ENCODE measurements around the gene NIPSNAP2.

The NIPSNAP2 gene

DNA sequence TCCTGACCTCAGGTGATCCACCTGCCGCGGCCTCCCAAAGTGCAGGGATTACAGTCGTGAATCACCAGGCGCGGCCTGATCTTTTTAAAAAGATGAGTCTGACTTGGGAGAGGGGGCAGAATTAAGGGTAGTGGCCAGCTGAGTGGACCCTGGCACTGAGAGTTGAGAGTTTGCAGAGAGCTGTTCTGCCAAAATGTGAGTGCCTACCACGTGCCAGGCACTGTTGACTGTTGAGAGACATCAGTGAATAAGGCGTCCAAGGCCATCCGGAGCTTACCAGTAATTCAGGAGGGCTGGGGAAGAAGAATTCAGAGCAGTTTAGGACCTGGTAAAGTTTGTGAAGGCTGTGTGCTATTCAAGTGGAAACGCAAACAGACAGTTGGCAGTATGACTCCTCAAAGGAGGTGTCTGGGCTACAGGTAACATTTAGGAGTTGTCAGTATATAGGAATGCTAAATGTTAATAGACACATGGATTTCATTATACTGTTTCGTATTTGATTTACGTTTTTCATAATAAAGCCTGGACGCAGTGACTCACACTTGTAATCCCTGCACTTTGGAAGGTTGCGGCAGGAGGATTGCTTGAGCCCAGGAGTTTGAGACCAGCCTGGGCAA lies 1.5 kb downstream of the NIPSNAP2 start:
- H3K4me3 ChIP-seq (ENCODE audit: control insufficient read depth, low read depth, low read length): no peak overlapping the region
- DNase-seq (ENCODE audit: low read depth): peak; percentile 46
- TF ChIP-seq, protein P1, sequence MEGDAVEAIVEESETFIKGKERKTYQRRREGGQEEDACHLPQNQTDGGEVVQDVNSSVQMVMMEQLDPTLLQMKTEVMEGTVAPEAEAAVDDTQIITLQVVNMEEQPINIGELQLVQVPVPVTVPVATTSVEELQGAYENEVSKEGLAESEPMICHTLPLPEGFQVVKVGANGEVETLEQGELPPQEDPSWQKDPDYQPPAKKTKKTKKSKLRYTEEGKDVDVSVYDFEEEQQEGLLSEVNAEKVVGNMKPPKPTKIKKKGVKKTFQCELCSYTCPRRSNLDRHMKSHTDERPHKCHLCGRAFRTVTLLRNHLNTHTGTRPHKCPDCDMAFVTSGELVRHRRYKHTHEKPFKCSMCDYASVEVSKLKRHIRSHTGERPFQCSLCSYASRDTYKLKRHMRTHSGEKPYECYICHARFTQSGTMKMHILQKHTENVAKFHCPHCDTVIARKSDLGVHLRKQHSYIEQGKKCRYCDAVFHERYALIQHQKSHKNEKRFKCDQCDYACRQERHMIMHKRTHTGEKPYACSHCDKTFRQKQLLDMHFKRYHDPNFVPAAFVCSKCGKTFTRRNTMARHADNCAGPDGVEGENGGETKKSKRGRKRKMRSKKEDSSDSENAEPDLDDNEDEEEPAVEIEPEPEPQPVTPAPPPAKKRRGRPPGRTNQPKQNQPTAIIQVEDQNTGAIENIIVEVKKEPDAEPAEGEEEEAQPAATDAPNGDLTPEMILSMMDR (IDR thresholded peaks at IDR 0.05; ENCODE audit: control insufficient read depth, insufficient read depth, low read depth, low read length, missing control alignments): no peak

DNA sequence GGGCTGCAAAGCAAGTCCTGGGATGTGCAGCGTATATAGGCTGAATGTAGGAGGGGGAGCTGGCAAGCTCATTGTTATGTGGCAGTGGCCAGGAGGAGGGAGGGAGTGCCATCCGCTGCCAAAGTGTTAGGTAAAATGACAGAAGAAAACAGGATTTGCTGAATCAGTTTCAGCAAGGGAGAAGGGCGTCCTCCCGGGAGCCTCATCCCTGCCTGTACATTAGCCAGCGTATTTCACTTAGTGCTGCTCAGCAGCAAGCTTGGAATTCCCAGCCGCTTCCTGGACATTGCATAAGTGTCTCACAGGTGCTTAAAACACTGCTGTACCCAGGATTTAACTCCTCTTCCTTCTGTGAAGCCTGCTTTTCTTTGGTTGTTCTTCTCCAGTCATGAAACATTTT lies 2.5 kb downstream of the NIPSNAP2 start:
- DNase-seq (ENCODE audit: low read depth): no peak

DNA sequence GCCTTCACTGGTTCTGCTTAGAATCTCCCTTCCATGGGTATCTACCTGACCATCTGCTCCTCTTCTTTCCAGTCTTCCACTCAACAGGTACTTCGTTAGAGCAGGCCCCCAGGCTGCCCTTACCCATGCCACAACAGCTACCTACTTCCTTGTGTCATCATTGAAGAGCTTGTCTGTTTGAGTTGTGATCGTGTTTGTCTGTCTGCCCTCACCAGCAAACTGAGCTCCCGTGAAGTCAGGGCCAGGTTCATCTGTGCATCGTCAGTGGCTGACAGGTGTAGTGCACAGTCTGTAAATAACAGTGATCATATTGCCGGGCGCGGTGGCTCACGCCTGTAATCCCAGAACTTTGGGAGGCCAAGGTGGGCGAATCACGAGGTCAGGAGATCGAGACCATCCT lies 5.0 kb downstream of the NIPSNAP2 start:
- DNase-seq (ENCODE audit: low read depth): no peak
- TF ChIP-seq, protein P1 (IDR thresholded peaks at IDR 0.05; ENCODE audit: control insufficient read depth, insufficient read depth, low read depth, low read length, missing control alignments): no peak
- H3K4me3 ChIP-seq (ENCODE audit: control insufficient read depth, low read depth, low read length): no peak overlapping the region

More for the DNA sequence above, 2.5 kb downstream of the NIPSNAP2 start:
- TF ChIP-seq, protein P1 (IDR thresholded peaks at IDR 0.05; ENCODE audit: control insufficient read depth, insufficient read depth, low read depth, low read length, missing control alignments): no peak
- H3K4me3 ChIP-seq (ENCODE audit: control insufficient read depth, low read depth, low read length): no peak overlapping the region

DNA sequence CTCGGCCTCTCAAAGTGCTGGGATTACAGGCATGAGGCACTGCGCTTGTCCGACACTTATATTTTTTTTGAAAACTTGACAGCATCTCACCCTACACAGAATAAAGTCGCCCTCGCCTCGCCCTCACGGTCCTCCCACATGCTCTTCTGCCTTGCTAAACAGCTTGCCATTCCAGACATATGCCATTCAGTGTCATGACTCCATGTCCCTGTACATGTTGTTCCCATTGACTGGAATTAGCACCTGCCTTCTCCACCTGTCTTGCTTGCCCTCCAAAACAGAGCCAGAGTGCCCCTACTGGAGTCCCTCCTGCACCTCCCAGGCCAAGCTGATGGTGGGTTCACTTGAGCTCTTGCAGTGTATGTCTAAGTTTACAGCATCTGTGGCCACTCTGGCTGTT lies 6.2 kb downstream of the NIPSNAP2 start:
- H3K4me3 ChIP-seq (ENCODE audit: control insufficient read depth, low read depth, low read length): no peak overlapping the region
- TF ChIP-seq, protein P1 (IDR thresholded peaks at IDR 0.05; ENCODE audit: control insufficient read depth, insufficient read depth, low read depth, low read length, missing control alignments): no peak
- no peak for DNase-seq (ENCODE audit: low read depth)

DNA sequence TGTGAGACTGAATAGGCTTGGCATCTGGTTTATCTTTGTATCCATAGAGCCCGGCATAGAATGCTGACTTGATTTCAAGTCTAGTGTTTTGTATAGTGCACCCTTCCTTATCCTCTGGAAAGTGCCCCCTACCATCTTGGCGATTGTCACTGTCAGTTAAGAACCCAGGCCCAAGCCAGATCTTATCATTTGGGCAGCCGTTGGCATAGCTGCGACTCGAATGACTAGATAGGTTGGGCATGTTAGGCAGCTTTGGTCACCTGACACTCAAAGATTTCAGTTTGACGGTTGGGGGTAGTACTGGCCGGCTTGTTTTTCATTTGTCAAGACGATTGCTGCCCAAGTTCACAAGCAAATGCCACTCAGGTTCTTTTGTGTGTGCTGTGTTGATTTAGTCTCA lies 6.6 kb downstream of the NIPSNAP2 start:
- H3K4me3 ChIP-seq (ENCODE audit: control insufficient read depth, low read depth, low read length): no peak overlapping the region
- TF ChIP-seq, protein P1 (IDR thresholded peaks at IDR 0.05; ENCODE audit: control insufficient read depth, insufficient read depth, low read depth, low read length, missing control alignments): no peak
- no peak for DNase-seq (ENCODE audit: low read depth)

DNA sequence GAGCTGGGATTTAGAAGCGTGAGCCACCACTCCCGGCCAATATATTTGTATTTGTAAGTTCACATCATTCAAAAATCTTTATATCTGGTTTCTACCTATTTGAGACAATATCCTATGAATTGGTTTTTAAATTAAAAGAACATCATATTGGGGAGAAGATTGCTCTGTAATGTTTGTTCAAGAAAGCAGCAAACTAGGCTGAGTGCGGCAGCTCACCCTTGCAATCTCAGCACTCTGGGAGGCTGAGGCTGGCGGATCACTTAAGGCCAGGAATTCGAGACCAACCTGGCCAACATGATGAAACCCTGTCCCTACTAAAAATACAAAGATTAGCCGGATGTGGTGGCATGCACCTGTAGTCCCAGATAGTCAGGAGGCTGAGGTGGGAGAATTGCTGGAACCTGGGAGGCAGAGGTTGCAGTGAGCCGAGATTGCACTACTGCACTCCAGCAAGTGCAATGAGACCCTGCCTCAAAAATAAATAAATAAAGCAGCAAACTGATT lies 9.4 kb downstream of the NIPSNAP2 start:
- no peak overlapping the region for H3K4me3 ChIP-seq (ENCODE audit: control insufficient read depth, low read depth, low read length)
- TF ChIP-seq, protein P1 (IDR thresholded peaks at IDR 0.05; ENCODE audit: control insufficient read depth, insufficient read depth, low read depth, low read length, missing control alignments): no peak
- no peak for DNase-seq (ENCODE audit: low read depth)
